Measurements from ENCODE around the gene SAYSD1.

GRCh38 chr6:39083231-39083634, 31.8 kb downstream of the SAYSD1 start:
- TF ChIP-seq CTCF (conservative IDR thresholded peaks at IDR 0.05; ENCODE audit: low read depth in 2 of 2) = no peak
- no peak for TF ChIP-seq EZH2 (IDR thresholded peaks at IDR 0.05; ENCODE audit: low read depth, unreplicated experiment)
- TF ChIP-seq POLR2AphosphoS5 (IDR thresholded peaks at IDR 0.05; ENCODE audit: low read depth) = no peak
- no peak for TF ChIP-seq REST (IDR thresholded peaks at IDR 0.05; ENCODE audit: unreplicated experiment)
- TF ChIP-seq STAT1 (IDR thresholded peaks at IDR 0.05; ENCODE audit: unreplicated experiment) = no peak
